ENCODE data around the gene WDR13. TPM values are rescaled to one million over a fixed set of nuclear protein-coding genes. Genes with fewer than 3 reads are reported as not detected.

Gene WDR13
- total RNA-seq, 1 experiment from 2014 or later, result 106 TPM

DNA sequence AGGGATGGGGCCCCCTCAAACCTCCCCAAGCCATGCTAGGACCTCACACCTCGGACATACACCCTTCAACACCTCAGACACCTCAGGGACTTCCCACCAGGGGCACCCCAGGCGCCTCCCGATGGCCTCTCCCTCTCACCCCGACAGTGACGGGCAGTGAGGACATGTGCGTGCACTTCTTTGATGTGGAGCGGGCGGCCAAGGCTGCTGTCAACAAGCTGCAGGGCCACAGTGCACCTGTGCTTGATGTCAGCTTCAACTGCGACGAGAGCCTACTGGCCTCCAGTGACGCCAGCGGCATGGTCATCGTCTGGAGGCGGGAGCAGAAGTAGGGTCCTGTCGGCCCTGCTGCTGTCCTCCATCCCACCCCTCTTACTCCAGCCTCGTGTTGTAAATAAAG is 7.4 kb downstream of the WDR13 start:
- Histone ChIP-seq H3K27ac (ENCODE audit: low read length) (no peak overlapping the region), H3K4me2 (ENCODE audit: low read length) (no peak overlapping the region), H3K36me3 (ENCODE audit: low read depth, low read length) (no peaks in the 10 kb centered on the region), H3K79me2 (ENCODE audit: low read length) (no peaks in the 10 kb centered on the region), H3K4me3 (ENCODE audit: low read length) (no peak overlapping the region), H3K4me1 (ENCODE audit: insufficient read depth, low read length) (no peaks in the 10 kb centered on the region), H4K20me1 (ENCODE audit: low read length) (no peaks in the 10 kb centered on the region), H3K9ac (ENCODE audit: low read length) (no peak overlapping the region), H3K9me3 (ENCODE audit: low read length) (no peaks in the 10 kb centered on the region), H2AFZ (ENCODE audit: low read length) (no peak overlapping the region), H3K27me3 (ENCODE audit: low read length) (no peaks in the 10 kb centered on the region), H3F3A (ENCODE audit: low read length, unreplicated experiment) (no peaks in the 10 kb centered on the region), H3K9me2 (replicated peaks; ENCODE audit: low read length) (no peaks in the 10 kb centered on the region)
- no TSS peak for BruUV-seq (replicated peaks)
- no peak for DNase-seq
- ChIA-PET POLR2A (ENCODE audit: unreplicated experiment) (no interaction called here), CTCF (no interaction called here)
- intact Hi-C loops (cut with micrococcal nuclease), result no loop called here
- no peak for ATAC-seq
- TF ChIP-seq EZH2 (IDR thresholded peaks at IDR 0.05; ENCODE audit: low read length, unreplicated experiment) (no peak), EZH2phosphoT487 (IDR thresholded peaks at IDR 0.05; ENCODE audit: borderline replicate concordance, low read length) (no peak)
- TF ChIP-seq, protein P1, sequence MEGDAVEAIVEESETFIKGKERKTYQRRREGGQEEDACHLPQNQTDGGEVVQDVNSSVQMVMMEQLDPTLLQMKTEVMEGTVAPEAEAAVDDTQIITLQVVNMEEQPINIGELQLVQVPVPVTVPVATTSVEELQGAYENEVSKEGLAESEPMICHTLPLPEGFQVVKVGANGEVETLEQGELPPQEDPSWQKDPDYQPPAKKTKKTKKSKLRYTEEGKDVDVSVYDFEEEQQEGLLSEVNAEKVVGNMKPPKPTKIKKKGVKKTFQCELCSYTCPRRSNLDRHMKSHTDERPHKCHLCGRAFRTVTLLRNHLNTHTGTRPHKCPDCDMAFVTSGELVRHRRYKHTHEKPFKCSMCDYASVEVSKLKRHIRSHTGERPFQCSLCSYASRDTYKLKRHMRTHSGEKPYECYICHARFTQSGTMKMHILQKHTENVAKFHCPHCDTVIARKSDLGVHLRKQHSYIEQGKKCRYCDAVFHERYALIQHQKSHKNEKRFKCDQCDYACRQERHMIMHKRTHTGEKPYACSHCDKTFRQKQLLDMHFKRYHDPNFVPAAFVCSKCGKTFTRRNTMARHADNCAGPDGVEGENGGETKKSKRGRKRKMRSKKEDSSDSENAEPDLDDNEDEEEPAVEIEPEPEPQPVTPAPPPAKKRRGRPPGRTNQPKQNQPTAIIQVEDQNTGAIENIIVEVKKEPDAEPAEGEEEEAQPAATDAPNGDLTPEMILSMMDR (conservative IDR thresholded peaks at IDR 0.05; ENCODE audit: low read depth, low read length), result no peak

DNA sequence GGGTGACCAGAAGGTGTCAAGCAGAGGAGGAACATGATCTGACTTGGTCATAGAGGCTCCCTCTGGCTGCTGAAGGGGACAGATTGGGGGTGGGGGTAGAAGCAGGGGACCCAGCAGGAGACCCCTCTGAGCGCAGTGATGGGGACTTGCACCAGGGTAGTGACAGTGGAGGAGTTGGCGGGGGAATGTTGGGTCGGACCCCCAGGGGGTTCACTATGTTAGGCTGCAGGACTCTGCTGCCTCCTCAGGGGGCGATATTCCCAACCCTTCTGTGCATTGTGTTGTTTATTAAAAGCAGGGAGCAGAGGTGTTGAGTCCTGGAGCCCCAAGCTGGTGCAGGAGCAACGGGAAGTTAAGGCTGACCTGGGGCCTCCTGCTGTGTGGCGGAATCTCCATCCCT is 8.8 kb downstream of the WDR13 start:
- POLR2A ChIA-PET (ENCODE audit: unreplicated experiment), result no interaction called here
- no peaks in the 10 kb centered on the region for H3K9me2 ChIP-seq (replicated peaks; ENCODE audit: low read length)
- BruUV-seq (replicated peaks), result no TSS peak
- intact Hi-C loops (cut with micrococcal nuclease), result no loop called here
- CTCF ChIA-PET, result no interaction called here
- H3K9ac ChIP-seq (ENCODE audit: low read length), result no peak overlapping the region
- H4K20me1 ChIP-seq (ENCODE audit: low read length), result no peaks in the 10 kb centered on the region
- no peaks in the 10 kb centered on the region for H3K27me3 ChIP-seq (ENCODE audit: low read length)
- H3K4me1 ChIP-seq (ENCODE audit: insufficient read depth, low read length), result no peaks in the 10 kb centered on the region
- no peaks in the 10 kb centered on the region for H3F3A ChIP-seq (ENCODE audit: low read length, unreplicated experiment)
- TF ChIP-seq, protein P1 (conservative IDR thresholded peaks at IDR 0.05; ENCODE audit: low read depth, low read length), result peak; percentile 35; the same call in 1 of the 2 replicates
- no peak for TF ChIP-seq EZH2phosphoT487 (IDR thresholded peaks at IDR 0.05; ENCODE audit: borderline replicate concordance, low read length)
- H2AFZ ChIP-seq (ENCODE audit: low read length), result no peak overlapping the region
- no peak overlapping the region for H3K4me2 ChIP-seq (ENCODE audit: low read length)
- no peak overlapping the region for H3K4me3 ChIP-seq (ENCODE audit: low read length)
- H3K27ac ChIP-seq (ENCODE audit: low read length), result no peak overlapping the region
- DNase-seq (no peak), ATAC-seq (no peak)
- no peaks in the 10 kb centered on the region for H3K79me2 ChIP-seq (ENCODE audit: low read length)
- H3K36me3 ChIP-seq (ENCODE audit: low read depth, low read length), result no peaks in the 10 kb centered on the region
- no peaks in the 10 kb centered on the region for H3K9me3 ChIP-seq (ENCODE audit: low read length)

DNA sequence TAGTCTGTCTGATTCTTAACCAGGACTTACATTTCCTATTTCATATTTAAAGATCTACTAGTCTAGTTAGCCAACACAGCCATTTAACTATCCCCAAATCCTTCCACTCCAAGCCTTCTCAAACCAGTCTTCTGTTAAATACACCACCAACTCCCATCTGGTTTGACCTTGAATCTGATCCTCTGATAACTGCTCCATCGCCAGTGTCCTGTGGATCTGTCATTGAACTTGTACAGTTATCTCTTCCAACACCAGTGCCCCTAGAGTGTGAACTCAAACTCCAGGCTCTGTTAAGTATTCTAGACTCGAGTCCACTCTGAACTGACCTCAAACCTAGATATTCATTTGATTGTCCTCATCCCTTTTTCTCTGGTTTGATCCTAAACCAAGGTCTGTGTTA is 14.4 kb downstream of the WDR13 start:
- Histone ChIP-seq H3K9me2 (replicated peaks; ENCODE audit: low read length) (no peaks in the 10 kb centered on the region), H2AFZ (ENCODE audit: low read length) (no peak overlapping the region), H3K4me2 (ENCODE audit: low read length) (no peak overlapping the region), H3K36me3 (ENCODE audit: low read depth, low read length) (no peaks in the 10 kb centered on the region), H3K27ac (ENCODE audit: low read length) (no peak overlapping the region), H3K79me2 (ENCODE audit: low read length) (no peaks in the 10 kb centered on the region), H3K4me3 (ENCODE audit: low read length) (no peak overlapping the region), H4K20me1 (ENCODE audit: low read length) (no peaks in the 10 kb centered on the region), H3K27me3 (ENCODE audit: low read length) (no peaks in the 10 kb centered on the region), H3F3A (ENCODE audit: low read length, unreplicated experiment) (no peaks in the 10 kb centered on the region), H3K9ac (ENCODE audit: low read length) (no peak overlapping the region), H3K4me1 (ENCODE audit: insufficient read depth, low read length) (no peaks in the 10 kb centered on the region), H3K9me3 (ENCODE audit: low read length) (no peaks in the 10 kb centered on the region)
- CTCF ChIA-PET, result no interaction called here
- ATAC-seq (no peak), DNase-seq (no peak)
- intact Hi-C loops (cut with micrococcal nuclease), result no loop called here
- POLR2A ChIA-PET (ENCODE audit: unreplicated experiment), result no interaction called here
- no TSS peak for BruUV-seq (replicated peaks)
- TF ChIP-seq EZH2phosphoT487 (IDR thresholded peaks at IDR 0.05; ENCODE audit: borderline replicate concordance, low read length), result no peak
- TF ChIP-seq, protein P1 (conservative IDR thresholded peaks at IDR 0.05; ENCODE audit: low read depth, low read length), result no peak
- TF ChIP-seq EZH2 (IDR thresholded peaks at IDR 0.05; ENCODE audit: low read length, unreplicated experiment), result no peak
